SH-SY5Y (cell line): Measurements from ENCODE around the gene GIGYF1.

Experiments
- GATA2 ChIP-seq: IDR thresholded peaks from 2 replicates; pipeline ENCODE4 v1.6.1; 2011; ENCODE audit warnings: mild to moderate bottlenecking, low read depth, low read length
- GATA3 ChIP-seq: IDR thresholded peaks from 2 replicates; pipeline ENCODE4 v1.6.1; 2011; ENCODE audit warnings: low read depth, mild to moderate bottlenecking, low read length, moderate library complexity

GIGYF1 gene

DNA sequence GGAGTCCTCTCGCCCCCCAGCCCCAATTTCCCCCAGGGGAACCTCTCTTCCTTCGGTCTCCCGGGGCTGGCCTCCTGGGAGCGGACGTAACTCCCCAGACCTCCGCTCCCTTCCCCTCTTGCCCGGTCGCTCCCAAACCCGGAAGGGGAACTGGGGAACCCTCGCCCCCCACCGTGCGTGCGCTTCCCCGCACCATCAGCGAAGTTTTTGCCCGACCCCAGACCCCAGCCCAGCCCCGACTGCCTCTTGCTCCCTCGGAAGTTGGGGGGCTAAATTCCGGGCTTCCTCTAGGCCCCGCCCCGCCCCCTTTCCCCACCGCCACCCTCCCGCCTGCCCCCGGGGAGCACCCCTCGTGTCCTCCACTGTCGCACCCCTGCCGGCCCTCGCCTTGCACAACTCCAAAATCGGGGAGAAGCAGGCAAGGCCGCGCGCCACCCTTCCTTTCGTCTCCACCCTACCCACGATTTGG lies 20.1 kb downstream of the GIGYF1 start:
- TF ChIP-seq GATA2 = no peak
- TF ChIP-seq GATA3 = no peak

DNA sequence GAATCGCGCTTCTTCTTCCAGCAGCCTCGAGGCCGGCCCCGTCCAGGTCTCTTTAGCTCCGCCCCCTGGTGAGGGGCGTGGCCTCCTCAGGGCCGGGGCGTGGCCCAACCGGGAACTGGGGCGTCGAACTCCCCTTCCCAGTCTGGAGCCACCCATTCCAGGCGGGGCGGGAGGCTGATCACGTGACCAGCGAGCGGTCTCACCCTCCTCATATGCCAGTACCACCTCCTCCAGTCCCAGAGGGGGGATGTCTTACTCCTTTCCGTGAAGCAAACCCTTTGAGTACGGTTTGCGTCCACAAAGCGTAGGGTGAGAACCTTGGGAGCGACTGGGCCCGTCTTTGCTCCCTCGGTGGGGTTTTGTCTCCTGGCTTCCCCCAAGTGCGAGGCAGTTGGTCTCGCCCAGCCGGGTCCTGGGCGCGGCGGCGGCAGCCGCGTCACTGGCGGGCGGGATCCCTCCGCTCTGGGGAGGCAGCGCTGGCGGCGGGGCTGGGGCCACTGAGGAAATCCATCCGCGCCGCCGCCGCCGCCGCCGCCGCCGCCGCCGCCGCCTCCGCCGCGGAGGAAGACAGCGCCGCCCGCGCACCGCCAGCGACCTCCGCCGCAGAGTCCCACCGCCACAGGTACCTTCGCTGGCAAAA lies 20.6 kb downstream of the GIGYF1 start, which contains the start of gene GNB2:
Gene GNB2, plus strand, starts transcription at position 439 of the 640 bp plus-strand sequence. CDS start 2,526 bp downstream, outside the sequence.
- no peak for TF ChIP-seq GATA3
- TF ChIP-seq GATA2 = no peak

DNA sequence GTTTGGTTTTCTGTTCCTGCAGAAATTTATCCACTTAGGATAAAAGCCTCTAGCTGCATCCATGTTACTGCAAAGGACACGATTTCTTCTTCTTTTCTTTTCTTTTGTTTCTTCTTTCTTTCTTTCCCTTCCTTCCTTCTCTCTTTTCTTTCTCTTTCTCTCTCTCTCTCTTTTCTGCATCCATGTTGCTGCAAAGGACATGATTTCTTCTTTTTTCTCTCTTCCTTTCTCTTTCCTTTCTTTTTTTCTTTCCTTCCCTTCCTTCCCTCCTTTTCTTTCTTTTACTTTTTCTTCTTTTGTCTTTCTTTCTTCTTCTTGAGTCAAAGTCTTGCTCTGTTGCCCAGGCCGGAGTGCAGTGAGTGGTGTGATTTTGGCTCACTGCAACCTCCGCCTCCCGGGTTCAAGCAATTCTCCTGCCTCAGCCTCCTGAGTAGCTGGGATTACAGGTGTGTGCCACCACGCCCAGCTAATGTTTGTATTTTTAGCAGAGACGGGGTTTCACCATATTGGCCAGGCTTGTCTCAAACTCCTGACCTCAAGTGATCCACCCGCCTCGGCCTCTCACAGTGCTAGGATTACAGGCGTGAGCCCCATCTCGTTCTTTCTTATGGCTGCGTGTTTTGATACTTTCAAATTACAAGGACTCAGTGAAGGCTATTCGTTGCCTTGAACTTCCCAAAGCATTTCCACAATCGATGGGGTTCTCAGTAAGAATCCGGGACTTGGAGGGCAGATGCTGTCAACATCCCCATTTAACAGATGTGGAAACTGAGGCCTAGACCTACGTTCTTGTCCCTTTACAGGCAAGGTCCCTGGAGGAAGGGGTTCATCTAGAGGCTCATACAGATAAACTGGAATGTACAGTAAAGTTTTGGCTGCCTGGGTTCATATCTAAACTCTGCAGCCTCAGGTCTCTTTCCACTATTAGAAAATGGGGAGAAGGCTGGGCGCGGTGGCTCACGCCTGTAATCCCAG lies 22.4 kb downstream of the GIGYF1 start:
- TF ChIP-seq GATA2 (no peak), GATA3 (no peak)

DNA sequence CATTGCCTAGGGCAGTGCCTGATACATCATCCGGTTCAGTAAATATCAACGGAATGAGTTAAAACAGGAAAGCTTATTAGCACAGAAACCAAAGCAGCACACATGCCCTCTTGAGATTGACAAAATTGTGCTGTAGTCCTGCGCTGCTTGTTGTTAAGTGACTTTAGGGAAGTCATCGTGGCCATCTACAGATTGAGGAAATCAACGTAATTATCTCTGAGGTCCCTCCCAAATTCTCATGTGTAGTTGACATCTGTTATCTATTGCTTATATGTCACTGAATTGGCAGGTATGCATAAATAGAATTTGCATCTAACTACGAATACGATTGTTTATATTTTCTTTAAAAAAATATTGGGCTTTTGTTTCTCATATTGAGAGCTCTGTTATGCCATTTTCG lies 24.0 kb downstream of the GIGYF1 start:
- TF ChIP-seq GATA2 (no peak), GATA3 (no peak)

DNA sequence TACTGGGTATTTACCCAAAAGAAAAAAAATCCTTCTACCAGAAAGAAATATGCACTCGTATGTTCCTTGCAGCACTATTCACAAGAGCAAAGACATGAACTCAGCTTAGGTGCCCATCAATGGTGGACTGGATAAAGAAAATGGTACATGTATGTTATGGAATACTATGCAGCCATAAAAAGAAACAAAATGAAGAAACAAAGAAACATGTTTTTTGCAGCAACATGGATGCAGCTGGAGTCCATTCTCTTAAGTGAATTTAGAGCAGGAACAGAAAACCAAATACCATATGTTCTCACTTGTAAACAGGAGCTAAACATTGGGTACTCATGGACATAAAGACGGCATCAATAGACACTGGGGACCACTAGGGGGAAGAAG lies 26.0 kb downstream of the GIGYF1 start:
- TF ChIP-seq GATA2 (no peak), GATA3 (no peak)

DNA sequence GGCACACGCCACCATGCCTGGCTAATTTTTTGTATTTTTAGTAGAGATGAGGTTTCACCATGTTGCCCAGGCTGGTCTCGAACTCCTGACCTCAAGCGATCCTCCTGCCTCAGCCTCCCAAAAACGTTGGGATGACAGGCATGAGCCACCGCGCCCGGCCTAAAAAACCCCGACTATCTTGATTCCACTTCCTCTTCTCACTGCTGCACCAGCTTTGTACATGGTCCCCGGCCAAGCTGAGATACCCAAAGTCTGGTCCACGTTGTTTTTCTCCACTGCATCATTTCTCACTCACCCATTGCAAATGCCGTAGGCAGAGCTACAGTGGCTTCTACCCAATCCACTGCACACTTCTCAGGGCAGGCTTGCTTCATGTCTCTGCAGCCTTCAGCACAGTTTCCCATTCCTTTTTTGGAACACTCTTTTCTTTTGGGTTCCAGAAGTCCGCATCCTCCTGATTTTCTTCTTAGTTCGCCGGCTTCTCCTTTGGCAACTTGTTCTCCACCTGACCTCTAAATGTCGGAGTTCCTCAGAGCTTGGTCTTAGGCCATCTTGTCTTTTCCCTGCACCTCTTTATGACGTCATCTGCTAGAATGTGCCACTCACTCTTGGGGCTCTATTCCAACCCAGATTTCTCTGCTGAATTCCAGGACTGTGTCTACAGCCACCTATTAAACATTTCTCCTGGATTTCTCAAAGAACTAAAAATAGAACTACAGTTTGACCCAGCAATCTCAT lies 26.6 kb downstream of the GIGYF1 start:
- TF ChIP-seq GATA3 = no peak
- TF ChIP-seq GATA2 = no peak

DNA sequence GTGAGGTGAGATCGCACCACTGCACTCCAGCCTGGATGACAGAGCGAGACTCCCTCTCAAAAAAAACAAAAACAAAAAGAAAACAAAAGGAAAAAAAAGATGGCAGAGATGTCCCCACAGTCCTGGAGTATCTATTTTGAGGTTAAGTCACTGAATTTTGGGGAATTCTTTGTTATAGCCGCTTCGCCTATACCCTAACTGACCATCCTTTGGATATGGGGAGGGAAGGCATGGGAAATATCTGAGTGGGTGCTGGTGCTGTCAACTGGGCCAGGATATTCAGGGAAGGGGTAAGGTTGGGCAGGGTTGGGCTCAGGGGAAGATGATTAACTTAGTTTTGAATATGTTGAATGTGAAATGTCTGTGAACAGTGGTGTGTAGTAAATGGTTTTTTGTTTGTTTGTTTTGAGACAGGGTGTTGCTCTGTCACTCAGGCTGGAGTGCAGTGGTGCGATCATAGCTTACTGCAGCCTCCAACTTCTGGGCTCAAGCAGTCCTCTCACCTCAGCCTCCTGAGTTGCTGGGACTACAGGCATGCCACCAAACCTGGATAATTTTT lies 28.8 kb downstream of the GIGYF1 start:
- TF ChIP-seq GATA3 = no peak
- no peak for TF ChIP-seq GATA2

DNA sequence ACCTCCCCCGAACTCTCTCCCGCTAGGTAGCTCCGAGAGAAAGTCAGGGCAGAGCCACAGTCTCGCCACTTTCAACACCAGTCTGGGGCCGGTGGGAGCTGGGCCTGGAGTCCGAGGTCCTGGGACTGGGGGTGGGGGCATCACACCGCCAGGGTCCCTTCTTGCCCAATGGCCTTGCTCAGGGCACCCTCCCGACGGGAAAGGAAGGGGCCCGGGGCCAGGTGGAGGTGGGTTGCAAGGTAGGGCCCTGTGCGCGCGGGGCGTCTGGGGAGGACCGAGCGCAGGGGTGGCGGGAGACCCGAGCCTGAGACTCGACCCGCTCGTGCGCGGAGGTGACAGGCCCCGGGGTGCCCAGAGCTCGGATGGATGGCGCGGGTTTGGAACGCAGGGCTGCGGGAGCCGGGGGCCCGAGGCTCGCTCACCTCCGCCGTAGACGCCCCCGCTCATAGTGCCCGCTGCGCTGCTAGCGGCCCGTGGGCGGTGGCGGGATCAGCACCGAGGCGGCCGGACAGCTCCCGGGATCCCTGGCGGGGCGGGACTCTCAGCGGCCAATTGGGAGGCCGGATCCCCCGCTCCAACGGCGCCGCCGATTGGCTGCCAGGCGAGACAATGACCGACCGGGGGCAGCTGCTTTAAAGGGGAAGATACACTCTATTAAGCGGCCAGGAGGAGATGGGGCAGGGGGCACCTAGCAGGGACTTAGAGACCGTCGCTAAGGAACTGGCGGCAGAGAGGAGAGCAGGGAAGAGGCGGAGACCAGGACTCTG lies 38.0 kb downstream of the GIGYF1 start, which contains the start of gene ACTL6B:
Gene ACTL6B, minus strand, starts transcription at position 541 of the 767 bp plus-strand sequence. Its CDS starts 94 bp downstream, at position 447.
- TF ChIP-seq GATA2 = no peak
- no peak for TF ChIP-seq GATA3

DNA sequence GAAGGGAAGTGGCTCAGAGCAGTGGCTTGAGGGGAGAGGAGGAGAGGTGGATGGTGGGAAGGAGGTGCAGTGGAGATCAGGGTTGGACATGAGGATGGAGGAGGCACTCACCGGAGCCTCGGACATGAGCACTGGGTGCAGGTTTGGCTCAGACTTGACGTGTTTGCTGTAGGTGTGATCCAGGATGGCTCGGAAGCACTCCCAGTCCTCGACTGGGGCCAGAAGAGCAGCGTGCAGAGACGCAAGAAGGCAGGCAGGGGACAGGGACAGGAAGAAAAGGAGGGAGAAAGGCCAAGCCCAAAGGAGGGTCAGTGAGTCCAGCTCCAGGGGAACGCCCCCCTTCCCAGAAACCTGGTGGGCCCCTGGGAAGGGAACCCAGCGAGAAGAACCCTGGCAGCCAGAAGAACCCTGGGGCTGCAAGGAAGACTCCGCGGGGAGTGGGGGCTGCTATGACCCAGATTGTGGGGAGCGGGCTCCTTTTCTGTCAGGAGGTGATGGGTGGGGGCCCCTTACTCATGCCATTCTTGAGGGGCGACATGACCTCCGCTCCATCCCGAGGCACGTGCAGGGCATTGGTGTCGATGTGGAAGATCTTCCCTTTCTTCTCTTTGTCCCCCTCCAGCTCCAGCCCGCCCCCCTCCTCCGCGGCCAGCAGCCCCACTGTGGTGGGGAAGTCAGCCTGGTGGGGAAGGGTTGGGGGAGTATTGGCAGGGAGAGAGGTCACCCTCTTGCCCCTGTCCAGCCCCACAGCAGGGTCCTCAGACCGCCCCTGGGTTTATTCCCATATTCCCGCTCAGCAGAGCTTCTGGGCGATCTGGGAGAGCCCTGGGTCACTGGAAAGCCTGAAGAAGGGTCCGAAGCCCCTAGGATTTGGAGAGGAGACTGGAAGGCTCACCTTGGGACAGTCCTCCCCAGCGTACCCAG lies 38.9 kb downstream of the GIGYF1 start:
- TF ChIP-seq GATA2 (no peak), GATA3 (no peak)

DNA sequence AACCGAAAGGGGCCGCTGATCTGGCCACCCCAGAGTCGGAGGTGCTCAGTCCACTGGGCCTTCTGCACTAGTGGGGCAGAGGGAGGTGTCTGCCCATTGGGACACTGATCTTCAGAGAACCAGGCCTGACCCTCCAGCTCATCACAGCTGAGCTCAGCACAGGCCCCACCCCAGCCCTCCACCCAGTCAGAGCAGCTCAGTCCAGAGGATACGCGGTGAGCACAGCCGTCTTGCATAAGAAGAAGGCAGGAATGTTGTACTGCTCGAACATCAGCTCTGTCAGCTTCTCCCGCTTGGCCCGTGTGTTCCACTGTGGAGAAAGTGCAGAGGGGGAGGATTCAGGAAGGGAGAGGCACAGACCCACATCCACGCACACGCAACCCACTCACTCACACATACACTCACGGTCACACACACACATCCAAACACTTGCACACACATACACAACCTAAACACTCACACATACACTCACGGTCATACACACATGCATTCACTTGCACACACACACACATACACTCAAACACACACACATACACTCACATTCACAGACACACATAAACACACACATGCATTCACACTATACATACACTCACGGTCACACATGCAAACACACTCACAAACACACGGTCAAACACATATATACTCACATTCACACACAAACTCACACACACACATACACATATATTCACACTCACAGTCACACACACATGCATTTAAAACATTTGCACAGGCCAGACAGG lies 44.1 kb downstream of the GIGYF1 start:
- TF ChIP-seq GATA3 = no peak
- TF ChIP-seq GATA2 = no peak

DNA sequence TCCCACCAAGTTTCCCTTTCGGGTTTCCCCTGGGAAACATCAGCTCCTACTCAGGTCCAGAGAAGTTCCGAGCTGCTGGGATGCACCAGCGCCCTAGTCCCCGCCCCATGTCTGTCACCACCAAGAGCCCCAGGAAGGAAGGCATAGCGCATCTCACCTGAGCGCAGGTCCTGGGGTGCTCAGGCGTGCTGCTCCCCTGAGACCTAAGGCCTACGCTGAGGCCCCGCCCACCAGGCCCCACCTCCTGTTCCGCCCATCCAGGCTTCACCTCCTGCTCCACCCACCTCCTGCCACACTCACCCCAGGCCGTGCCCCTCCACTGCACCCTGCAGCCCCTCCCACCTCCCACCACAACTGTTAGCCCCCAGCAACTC lies 51.5 kb downstream of the GIGYF1 start:
- TF ChIP-seq GATA2 (no peak), GATA3 (no peak)
